ENCODE results near the gene MTERF4.

- no peak for TF ChIP-seq CTCF (IDR thresholded peaks at IDR 0.05)
- TF ChIP-seq POLR2A (IDR thresholded peaks at IDR 0.05), result no peak
These were observed 13.3 kb upstream of the MTERF4 start for GRCh38 chr2:241115361-241115760.
